HCT116 (cell line): ENCODE results near the gene ZNF74. TPM values are rescaled to one million over a fixed set of nuclear protein-coding genes. Genes with fewer than 3 reads are reported as not detected.

Experiments used
- ATAC-seq: fragments of 200-7000 bp; cut with Tn5 transposase; 2 replicates; pipeline ENCODE4 v1.9.1; 2020; ENCODE audit warnings: mild to moderate bottlenecking, moderate library complexity
- BruUV-seq: library from RNA; stranded (reverse); fragments of 400-500 nt; replicated peaks from 2 replicates; lab custom pipeline; 2021; lab: Mats Ljungman, UMichigan
- CTCF ChIA-PET: fragments of 300-600 bp; sonication (Branson Sonifier 250); formaldehyde crosslinking; loops from one replicate; lab custom pipeline; 2021; ENCODE audit warnings: antibody characterized with exemption; lab: Charles Lee
- POLR2A ChIA-PET: fragments of 300-600, 350-600 bp; sonication (Branson Sonifier 250); formaldehyde crosslinking; loops from one replicate; lab custom pipeline; 2021; ENCODE audit warnings: antibody characterized with exemption; lab: Charles Lee
- RAD21 ChIA-PET, 2 experiments: fragments of 300-600 bp; sonication (Branson Sonifier 250); formaldehyde crosslinking; loops; one replicate each; lab custom pipeline; 2023; ENCODE audit warnings: low total read pairs in 2 of 2; ENCODE audit not compliant: uncharacterized antibody in 2 of 2, unreplicated experiment in 2 of 2, low non-redundant PET in 1 of 2; lab: Charles Lee
- DNase-seq: peaks from one replicate; pipeline ENCODE4 v3.0.0-alpha.2; 2010; ENCODE audit warnings: low read depth, low spot score
- H2AFZ ChIP-seq: fragments of 200-600 bp; shearing (Covaris generic), sonication (generic); 2 replicates; pipeline ENCODE4 v1.6.1; 2017; ENCODE audit warnings: low read depth, mixed run types, mixed read lengths, antibody characterized with exemption, low read length; ENCODE audit not compliant: poor library complexity, severe bottlenecking
- H3K27ac ChIP-seq: 2 replicates; pipeline ENCODE4 v1.5.1; 2012; ENCODE audit warnings: low read depth, low read length
- H3K27me3 ChIP-seq: fragments of 200-600 bp; sonication (generic); 2 replicates; pipeline ENCODE4 v1.6.1; 2016; ENCODE audit warnings: mixed run types, low read length, mixed read lengths; ENCODE audit not compliant: insufficient read depth
- H3K36me3 ChIP-seq, 2 experiments: fragments of 200-500 bp in 1 of 2; fragments of 200-600 bp in 1 of 2; sonication (Bioruptor generic) in 1 of 2; sonication (generic) in 1 of 2; 2 replicates each; pipeline versions ENCODE4 v1.5.1 to v1.6.1; 2014 to 2016; ENCODE audit warnings: low read length in 2 of 2, inconsistent platforms in 1 of 2, mixed read lengths in 1 of 2, mixed run types in 1 of 2; ENCODE audit not compliant: insufficient read depth in 2 of 2, control insufficient read depth in 1 of 2
- H3K4me1 ChIP-seq, 2 experiments: fragments of 200-600 bp in 1 of 2; sonication (generic) in 1 of 2; 2 replicates each; pipeline versions ENCODE4 v1.5.1 to v1.6.1; 2012 to 2017; ENCODE audit warnings: low read length in 2 of 2, inconsistent platforms in 1 of 2, mild to moderate bottlenecking in 1 of 2, mixed read lengths in 1 of 2, mixed run types in 1 of 2, moderate library complexity in 1 of 2; ENCODE audit not compliant: insufficient read depth in 2 of 2, control insufficient read depth in 1 of 2
- H3K4me2 ChIP-seq: fragments of 200-600 bp; sonication (generic); 2 replicates; pipeline ENCODE4 v1.6.1; 2017; ENCODE audit warnings: mixed run types, low read length, mixed read lengths
- H3K4me3 ChIP-seq, 2 experiments: fragments of 200-600 bp in 1 of 2; sonication (generic) in 1 of 2; replicated peaks in 1 of 2; 2 replicates each; pipeline ENCODE4 v1.5.1; 2011 to 2016; ENCODE audit warnings: low read length in 2 of 2, control low read depth in 1 of 2, low read depth in 1 of 2, mild to moderate bottlenecking in 1 of 2, mixed read lengths in 1 of 2, mixed run types in 1 of 2
- H3K79me2 ChIP-seq: fragments of 200-600 bp; sonication (generic); 2 replicates; pipeline ENCODE4 v1.6.1; 2017; ENCODE audit warnings: mild to moderate bottlenecking, mixed run types, low read length, moderate library complexity, mixed read lengths; ENCODE audit not compliant: insufficient read depth
- H3K9ac ChIP-seq: fragments of 200-600 bp; sonication (generic); 2 replicates; pipeline ENCODE4 v1.6.1; 2016; ENCODE audit warnings: low read length, mixed read lengths
- H3K9me2 ChIP-seq: fragments of 200-600 bp; sonication (generic), shearing (Covaris generic); 2 replicates; pipeline ENCODE4 v1.6.1; 2017; ENCODE audit warnings: mixed run types, mild to moderate bottlenecking, moderate library complexity; ENCODE audit not compliant: insufficient read depth
- H3K9me3 ChIP-seq, 2 experiments: fragments of 200-500 bp in 1 of 2; fragments of 200-600 bp in 1 of 2; sonication (Bioruptor generic) in 1 of 2; sonication (generic) in 1 of 2; 2 replicates each; pipeline ENCODE4 v1.6.1; 2014 to 2017; ENCODE audit warnings: low read length in 2 of 2, mixed read lengths in 2 of 2, inconsistent platforms in 1 of 2, low read depth in 1 of 2, mild to moderate bottlenecking in 1 of 2, mixed run types in 1 of 2, moderate library complexity in 1 of 2; ENCODE audit not compliant: control insufficient read depth in 1 of 2, insufficient read depth in 1 of 2
- H4K20me1 ChIP-seq: fragments of 200-600 bp; sonication (generic), shearing (Covaris generic); 2 replicates; pipeline ENCODE4 v1.6.1; 2017; ENCODE audit warnings: mixed run types, mild to moderate bottlenecking, moderate library complexity; ENCODE audit not compliant: insufficient read depth
- EZH2 ChIP-seq: fragments of 200-600 bp; sonication (generic); IDR thresholded peaks from 2 replicates; pipeline ENCODE4 v1.6.1; 2017; ENCODE audit warnings: antibody characterized with exemption, mixed run types
- EZH2phosphoT487 ChIP-seq: fragments of 200-600 bp; IDR thresholded peaks from 2 replicates; pipeline ENCODE4 v1.6.1; 2018; ENCODE audit warnings: antibody characterized with exemption, borderline replicate concordance
- FOSL1 ChIP-seq: IDR thresholded peaks from 2 replicates; pipeline ENCODE4 v1.6.1; 2012; ENCODE audit warnings: low read depth
- JUND ChIP-seq: IDR thresholded peaks from 2 replicates; pipeline ENCODE4 v1.6.1; 2012
- POLR2A ChIP-seq: IDR thresholded peaks from 2 replicates; pipeline ENCODE4 v1.7.0; 2011; ENCODE audit warnings: borderline replicate concordance; ENCODE audit not compliant: insufficient read depth, insufficient read length; ENCODE audit errors: extremely low read depth
- POLR2AphosphoS5 ChIP-seq: IDR thresholded peaks from 2 replicates; pipeline ENCODE4 v1.6.1; 2011; ENCODE audit warnings: mild to moderate bottlenecking, low read depth, low read length, moderate library complexity
- RAD21 ChIP-seq: IDR thresholded peaks from 2 replicates; pipeline ENCODE4 v1.6.1; 2012; ENCODE audit warnings: low read depth, mild to moderate bottlenecking
- SRF ChIP-seq: IDR thresholded peaks from 2 replicates; pipeline ENCODE4 v1.6.1; 2012; ENCODE audit warnings: low read depth
- YY1 ChIP-seq: IDR thresholded peaks from 2 replicates; pipeline ENCODE4 v1.6.1; 2011; ENCODE audit warnings: low read length, low read depth, moderate library complexity, mild to moderate bottlenecking; ENCODE audit not compliant: insufficient replicate concordance; ENCODE audit errors: extremely low read depth
- intact Hi-C: fragments of 100-400 bp; cut with micrococcal nuclease; formaldehyde crosslinking; loops from 2 replicates; pipeline ENCODE4 v1.10.0; 2022
- total RNA-seq: library from RNA; stranded (reverse); gene quantifications from one replicate; pipeline ENCODE4 v1.2.1, GENCODE V29; 2021; ENCODE audit not compliant: unreplicated experiment
- TF ChIP-seq, protein P1 (sequence below): IDR thresholded peaks from 2 replicates; pipeline ENCODE4 v1.6.1; 2011; ENCODE audit warnings: mild to moderate bottlenecking, low read length, moderate library complexity; ENCODE audit not compliant: insufficient replicate concordance; ENCODE audit errors: extremely low read depth
- TF ChIP-seq, protein P2 (sequence below), 3 experiments: fragments of 200-600 bp in 1 of 3; sonication (generic) in 1 of 3; IDR thresholded peaks in 2 of 3; conservative IDR thresholded peaks in 1 of 3; 2 replicates each; pipeline ENCODE4 v1.5.1; 2012 to 2017; ENCODE audit warnings: low read depth in 2 of 3, low read length in 2 of 3, antibody characterized with exemption in 1 of 3, borderline replicate concordance in 1 of 3, control low read depth in 1 of 3, mild to moderate bottlenecking in 1 of 3, mixed read lengths in 1 of 3, mixed run types in 1 of 3, moderate library complexity in 1 of 3; ENCODE audit not compliant: insufficient read depth in 1 of 3

Gene ZNF74
- total RNA-seq, 1 experiment from 2014 or later: 15.4 TPM

- TF ChIP-seq, protein P1, sequence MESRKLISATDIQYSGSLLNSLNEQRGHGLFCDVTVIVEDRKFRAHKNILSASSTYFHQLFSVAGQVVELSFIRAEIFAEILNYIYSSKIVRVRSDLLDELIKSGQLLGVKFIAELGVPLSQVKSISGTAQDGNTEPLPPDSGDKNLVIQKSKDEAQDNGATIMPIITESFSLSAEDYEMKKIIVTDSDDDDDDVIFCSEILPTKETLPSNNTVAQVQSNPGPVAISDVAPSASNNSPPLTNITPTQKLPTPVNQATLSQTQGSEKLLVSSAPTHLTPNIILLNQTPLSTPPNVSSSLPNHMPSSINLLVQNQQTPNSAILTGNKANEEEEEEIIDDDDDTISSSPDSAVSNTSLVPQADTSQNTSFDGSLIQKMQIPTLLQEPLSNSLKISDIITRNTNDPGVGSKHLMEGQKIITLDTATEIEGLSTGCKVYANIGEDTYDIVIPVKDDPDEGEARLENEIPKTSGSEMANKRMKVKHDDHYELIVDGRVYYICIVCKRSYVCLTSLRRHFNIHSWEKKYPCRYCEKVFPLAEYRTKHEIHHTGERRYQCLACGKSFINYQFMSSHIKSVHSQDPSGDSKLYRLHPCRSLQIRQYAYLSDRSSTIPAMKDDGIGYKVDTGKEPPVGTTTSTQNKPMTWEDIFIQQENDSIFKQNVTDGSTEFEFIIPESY: no peak
Observed at GRCh38 chr22:20427945-20428417, 34.0 kb downstream of the ZNF74 start (continued).

- no peaks in the 10 kb centered on the region for H3K9me2 ChIP-seq
- intact Hi-C loops: no loop called here
- no peak overlapping the region for H2AFZ ChIP-seq
- H3K36me3 ChIP-seq: no peaks in the 10 kb centered on the region
- RAD21 ChIA-PET: interaction anchor here in 1 of 2 experiments (0.6 to 0.7 kb wide), 3 partner anchors 16 to 140 kb away, joined by 3 to 5 read pairs (median 3); no protein-coding TSS in a partner anchor
- no peaks in the 10 kb centered on the region for H4K20me1 ChIP-seq
- peaks cover 16 to 35% of the 10 kb centered on the region in 2 experiments for H3K4me1 ChIP-seq
- H3K9ac ChIP-seq: peak overlapping the region; percentile 35; the same call in 1 of the 2 replicates
- CTCF ChIA-PET: interaction anchor here (1.0 to 1.6 kb wide), 4 partner anchors 10 to 28 kb away, joined by 3 to 19 read pairs (median 6); no protein-coding TSS in a partner anchor
- peak overlapping the region; percentile 42 to 53 for H3K4me3 ChIP-seq
- H3K79me2 ChIP-seq: no peaks in the 10 kb centered on the region
- no peaks in the 10 kb centered on the region for H3K9me3 ChIP-seq
- no peak for DNase-seq
- no peak for ATAC-seq
- BruUV-seq: no TSS peak
- TF ChIP-seq EZH2: no peak
- no peak for TF ChIP-seq JUND
- TF ChIP-seq, protein P2, sequence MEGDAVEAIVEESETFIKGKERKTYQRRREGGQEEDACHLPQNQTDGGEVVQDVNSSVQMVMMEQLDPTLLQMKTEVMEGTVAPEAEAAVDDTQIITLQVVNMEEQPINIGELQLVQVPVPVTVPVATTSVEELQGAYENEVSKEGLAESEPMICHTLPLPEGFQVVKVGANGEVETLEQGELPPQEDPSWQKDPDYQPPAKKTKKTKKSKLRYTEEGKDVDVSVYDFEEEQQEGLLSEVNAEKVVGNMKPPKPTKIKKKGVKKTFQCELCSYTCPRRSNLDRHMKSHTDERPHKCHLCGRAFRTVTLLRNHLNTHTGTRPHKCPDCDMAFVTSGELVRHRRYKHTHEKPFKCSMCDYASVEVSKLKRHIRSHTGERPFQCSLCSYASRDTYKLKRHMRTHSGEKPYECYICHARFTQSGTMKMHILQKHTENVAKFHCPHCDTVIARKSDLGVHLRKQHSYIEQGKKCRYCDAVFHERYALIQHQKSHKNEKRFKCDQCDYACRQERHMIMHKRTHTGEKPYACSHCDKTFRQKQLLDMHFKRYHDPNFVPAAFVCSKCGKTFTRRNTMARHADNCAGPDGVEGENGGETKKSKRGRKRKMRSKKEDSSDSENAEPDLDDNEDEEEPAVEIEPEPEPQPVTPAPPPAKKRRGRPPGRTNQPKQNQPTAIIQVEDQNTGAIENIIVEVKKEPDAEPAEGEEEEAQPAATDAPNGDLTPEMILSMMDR (IDR thresholded peaks at IDR 0.05 in 2 of 3, conservative IDR thresholded peaks at IDR 0.05 in 1 of 3; ENCODE audit: borderline replicate concordance in 1 of 3, insufficient read depth in 1 of 3, low read depth in 2 of 3, low read length in 2 of 3): no peak
- TF ChIP-seq POLR2AphosphoS5: no peak
- TF ChIP-seq FOSL1: no peak
- no peak for TF ChIP-seq YY1
- TF ChIP-seq RAD21: no peak
- no peak for TF ChIP-seq SRF
- no peak for TF ChIP-seq EZH2phosphoT487
- TF ChIP-seq POLR2A: no peak
- TF ChIP-seq, all 23 proteins: peak for 0
- Histone ChIP-seq H3K27me3 (no peaks in the 10 kb centered on the region), H3K27ac (no peak overlapping the region), H3K4me2 (peak overlapping the region; percentile 90)
- POLR2A ChIA-PET: interaction anchor here (1.1 kb wide), 1 partner anchor 11 kb away, joined by 3 read pairs; no protein-coding TSS in a partner anchor
Observed at GRCh38 chr22:20428496-20429253, 34.7 kb downstream of the ZNF74 start.
